HG02943 (cell line): ENCODE results near the gene UMOD.

Source experiments
- ATAC-seq: cut with Tn5 transposase; IDR thresholded peaks from one replicate; pipeline ENCODE4 v1.9.1; 2021; ENCODE audit warnings: mild to moderate bottlenecking, low read depth, moderate library complexity; ENCODE audit not compliant: unreplicated experiment

UMOD gene

DNA sequence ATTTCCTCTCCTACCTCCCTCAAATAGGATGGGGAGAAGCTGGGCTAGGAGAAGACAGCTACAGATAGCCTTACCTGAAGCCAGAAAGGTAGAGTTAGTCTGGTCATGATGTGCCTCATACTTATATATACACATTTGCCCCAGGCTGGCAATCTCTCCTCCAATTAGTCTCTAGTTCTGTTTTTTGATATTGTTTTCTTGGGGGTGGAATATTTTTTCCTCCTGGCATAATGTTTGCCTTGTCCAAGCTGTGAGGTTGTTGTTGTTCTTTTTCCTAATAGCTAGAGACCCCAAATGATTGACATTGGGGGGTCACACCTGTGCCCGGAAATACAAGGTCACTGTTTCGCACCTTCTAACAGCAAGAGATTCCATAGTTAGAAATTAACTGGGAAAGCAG, at the start of gene UMOD:
Gene UMOD (minus strand): TSS at position 101 of the 400 bp plus-strand sequence. CDS start 1,978 bp downstream, outside the sequence.
- ATAC-seq, result no peak

DNA sequence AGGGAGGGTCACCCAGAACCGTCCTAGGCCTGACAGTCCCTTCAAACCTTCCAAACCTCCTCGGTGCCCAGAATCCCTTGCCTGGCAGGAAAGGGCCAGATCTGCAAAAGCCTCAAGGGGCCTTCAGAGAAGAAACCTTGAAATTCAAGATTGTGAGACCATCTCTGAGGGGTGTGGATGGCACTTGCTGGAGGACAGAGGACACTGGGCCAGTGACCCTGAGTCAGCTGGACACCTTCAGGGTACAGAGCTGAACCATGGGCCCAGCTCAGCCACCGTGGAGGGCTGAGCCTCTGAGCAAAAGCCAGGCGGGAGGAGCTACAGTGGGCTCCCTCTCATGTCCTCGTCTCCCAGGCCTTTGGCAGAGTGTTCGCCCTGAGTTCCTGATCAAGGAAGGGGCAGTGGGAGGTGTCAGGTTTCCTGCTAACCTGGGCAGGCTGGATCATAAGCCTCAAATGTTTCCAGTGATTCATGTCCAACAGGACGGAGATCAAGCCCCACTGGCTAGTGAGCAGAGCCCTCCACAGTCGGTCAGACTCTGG, 49.0 kb upstream of the UMOD start:
- ATAC-seq, result no peak

- ATAC-seq, result no peak
These were observed 48.6 kb upstream of the UMOD start for GRCh38 chr16:20401066-20401465.

DNA sequence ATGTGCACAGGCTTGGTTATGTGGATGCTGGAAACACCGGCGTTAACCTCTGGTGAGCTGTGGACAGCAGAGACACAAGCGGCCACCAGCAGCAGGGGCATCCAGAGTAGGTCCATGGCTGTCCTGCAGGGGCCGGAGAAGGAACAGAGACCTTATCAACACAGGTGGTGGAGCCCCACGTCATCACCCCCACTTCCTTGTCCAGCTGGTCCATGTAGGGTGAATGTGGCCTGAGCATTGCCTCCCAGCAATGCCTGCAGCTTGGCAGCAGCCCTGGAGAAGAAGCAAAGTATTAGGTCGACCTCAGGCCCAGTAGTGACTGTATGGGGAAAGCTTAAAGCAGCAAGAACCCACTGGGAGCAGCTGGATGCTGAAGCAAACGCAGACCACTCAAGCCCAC, 46.7 kb upstream of the UMOD start:
- no peak for ATAC-seq

GRCh38 chr16:20398603-20399002, 46.1 kb upstream of the UMOD start:
- ATAC-seq, result no peak

GRCh38 chr16:20397468-20398074, 45.1 kb upstream of the UMOD start:
- no peak for ATAC-seq

DNA sequence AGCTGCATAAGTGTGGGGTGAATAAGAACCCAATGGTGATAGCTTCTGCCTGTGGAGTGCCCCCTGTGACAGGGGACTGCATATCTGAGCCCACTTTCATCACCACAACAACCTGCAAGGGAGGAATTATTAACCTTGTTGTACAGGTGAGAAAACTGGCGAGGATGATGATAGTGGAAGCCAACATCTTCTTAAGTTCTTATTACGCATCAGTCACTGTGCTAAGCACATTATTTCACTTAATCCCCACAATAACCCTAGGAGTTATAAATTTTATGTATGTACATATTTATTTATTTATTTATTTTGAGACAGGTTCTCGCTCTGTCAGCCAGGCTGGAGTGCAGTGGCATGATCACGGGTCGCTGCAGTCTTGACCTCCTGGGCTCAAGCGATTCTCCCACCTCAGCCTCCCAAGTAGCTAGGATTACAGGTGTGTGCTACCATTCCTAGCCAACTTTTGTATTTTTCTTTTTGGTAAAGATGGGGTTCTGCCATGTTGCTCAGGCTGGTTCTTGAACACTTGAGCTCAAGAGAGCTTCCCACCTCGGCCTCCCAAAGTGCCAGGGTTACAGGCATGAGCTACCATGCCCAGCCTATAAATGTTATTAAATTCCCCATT, 44.4 kb upstream of the UMOD start:
- no peak for ATAC-seq

GRCh38 chr16:20395946-20396345, 43.4 kb upstream of the UMOD start:
- no peak for ATAC-seq

DNA sequence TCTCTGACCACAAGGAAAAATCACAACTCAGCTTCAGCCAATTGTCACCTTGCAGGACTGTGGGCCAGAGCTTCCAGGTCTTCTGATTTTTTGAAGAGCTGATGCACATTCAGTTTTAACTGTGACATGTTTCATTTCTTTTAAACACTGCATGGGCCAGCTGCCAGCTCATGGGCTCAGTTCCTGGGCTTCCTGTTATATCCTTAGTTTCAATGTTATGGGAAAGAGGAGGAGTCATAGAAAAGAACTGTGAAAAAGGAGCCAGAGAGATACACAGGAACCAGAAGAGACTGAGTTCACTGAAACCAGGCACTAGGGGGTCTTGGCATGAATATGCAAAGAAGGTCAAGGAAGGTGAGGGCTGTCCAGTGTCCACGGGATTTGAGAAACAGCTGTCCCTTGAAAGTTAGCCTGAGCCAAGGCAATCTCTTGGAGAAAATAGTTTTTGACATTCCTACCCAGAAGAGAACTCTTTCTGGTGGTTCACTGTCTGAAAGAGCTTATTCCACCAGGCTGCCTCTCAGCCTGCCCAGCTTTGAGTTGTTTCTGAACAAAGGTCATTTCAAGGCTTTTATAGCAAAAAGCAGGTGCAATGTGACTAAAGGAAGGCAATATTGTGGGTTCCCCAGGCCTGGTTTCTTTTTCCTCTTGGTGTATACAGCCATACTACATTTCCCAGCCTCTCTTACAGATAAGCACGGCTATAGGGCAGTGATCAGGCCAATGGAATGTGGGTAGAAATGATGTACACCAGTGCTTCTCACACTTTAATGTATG, 41.5 kb upstream of the UMOD start:
- no peak for ATAC-seq

DNA sequence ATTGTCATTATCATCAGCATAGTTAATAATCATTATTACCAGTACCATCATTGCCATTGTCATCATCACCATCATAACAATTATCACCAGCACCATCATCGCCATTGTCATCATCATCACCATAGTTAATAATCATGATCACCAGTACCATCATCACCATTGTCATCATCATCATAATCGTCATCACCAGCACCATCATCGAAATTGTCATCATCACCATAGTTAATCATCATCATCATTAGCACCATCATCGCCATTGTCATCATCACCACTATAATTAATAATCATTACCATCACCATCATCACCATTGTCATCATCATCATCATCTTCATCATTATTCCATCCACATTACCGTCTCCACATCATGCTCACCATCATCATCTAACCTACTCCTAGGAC, 38.5 kb upstream of the UMOD start:
- no peak for ATAC-seq

- no peak for ATAC-seq
These were observed 36.3 kb upstream of the UMOD start for GRCh38 chr16:20388854-20389253.

GRCh38 chr16:20387978-20388377, 35.5 kb upstream of the UMOD start:
- no peak for ATAC-seq

DNA sequence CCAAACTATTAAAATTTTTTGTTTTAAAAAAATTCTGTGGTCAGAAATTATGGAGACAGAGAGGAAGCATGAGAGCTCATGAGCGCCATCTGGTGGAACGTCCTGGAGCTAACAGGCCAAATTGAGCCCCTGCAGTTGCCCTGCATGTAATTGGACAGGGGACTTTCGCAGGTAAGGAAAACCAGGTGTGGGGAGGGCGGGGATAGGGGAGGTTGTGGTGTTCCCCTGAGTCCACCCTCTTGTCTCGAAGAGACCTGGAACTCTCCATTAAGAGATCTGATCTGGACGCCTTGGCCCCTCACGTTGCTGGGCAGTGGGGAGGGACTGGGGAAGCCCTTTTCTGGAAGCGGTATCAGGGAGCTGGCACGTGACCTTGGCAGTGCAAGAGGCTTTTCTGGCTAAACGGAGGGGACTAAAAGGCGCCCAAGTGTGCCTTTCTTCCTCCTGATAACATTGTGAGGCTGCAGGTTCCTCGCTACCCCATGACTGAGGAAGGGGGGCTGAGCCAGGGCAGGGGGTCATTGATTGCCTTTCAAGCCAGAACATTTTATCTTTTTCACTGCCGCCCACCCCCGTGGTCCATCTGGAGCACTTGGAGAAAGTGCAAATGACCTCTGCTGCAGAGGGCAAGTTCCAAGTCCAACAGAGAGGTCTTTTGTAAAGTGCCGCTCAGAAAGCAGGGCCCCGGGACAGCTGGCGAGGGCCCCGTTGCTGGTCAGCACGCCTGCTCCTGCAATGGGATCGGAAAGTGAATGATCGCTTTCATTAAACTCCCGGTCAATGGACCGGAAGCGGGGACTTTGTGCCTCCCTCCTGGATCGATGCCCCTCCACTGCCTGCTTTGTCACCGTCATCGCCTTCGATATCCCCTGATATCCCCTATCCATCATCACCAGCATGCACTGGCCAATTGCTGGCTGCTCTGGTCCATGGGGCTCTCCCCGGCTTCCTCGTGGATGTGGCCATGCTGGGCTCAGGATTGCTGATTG, 33.6 kb upstream of the UMOD start:
- no peak for ATAC-seq

DNA sequence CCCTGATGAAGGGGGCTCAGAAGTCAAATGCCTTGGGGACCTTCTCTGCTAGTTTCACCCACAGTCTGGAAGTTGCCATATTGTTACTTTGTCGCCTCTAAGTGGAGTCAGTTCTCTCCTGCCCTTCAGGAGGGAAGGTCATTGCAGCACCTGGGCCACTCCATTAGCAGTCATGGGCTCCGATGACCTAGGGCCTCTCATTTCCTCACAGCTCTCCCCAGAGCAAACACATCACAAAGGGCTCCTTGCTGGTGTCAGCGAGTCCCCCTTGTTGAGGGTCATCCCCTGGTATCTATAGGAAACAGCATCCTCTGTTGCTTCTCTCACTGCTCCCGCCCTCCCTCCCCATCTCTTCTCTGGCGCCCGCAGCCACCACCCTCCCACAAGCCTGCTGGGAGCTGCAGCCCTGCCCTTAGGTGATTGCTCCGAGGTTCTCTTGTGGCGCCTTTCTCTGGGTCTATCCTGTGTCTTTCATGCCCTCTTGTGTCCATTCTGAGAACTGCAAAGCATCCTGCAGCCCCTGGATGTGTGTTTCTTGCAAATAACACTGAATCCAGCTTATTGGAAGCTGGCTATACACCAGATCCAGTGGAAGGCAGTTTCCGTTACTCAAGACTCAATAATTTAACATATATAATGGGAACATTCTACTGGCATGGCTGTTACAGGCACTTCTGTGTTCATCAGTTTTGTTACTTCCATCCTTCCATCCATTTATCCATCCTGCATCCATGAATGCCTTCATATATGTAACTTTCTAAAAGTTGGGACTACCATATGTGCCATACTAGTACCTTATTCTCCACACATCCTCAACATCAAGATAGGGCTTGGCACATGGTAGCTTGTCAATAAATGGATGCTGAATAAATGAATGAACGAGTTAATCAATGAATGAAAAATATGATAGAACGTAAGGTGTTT, 30.9 kb upstream of the UMOD start:
- ATAC-seq, result no peak

DNA sequence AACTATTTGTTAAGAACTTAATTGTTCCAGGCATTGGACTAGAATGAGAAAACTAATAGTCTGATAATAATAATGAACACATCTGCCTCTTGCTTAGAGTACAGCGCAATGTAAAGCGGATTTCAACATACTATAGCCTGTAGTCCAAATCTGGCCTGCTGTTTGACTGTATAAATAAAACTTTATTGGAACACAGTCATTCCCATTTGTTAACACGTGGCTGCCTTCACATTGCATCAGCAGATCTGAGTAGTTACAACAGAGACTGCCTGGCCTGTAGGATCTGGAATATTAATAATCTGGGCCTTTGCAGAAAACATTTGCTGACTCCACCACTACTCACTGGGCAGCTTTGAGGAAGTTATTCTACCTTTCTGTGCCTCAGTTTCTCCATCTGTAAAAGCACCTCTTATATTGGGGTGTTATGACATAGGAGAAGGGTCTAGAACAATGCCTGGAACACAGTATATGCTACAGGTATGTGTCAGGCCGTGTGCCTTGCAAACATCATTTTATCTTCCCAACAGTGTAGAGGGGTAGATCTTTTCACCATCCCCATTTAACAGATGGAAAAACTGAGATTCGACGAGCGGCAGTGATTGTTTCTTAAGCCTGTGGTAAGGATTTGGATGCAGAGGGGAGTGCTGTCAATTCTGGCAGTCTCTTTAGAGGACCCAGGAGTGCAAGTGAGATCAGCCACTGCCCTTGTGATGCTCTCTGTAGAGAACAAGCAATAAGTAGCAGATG, 29.9 kb upstream of the UMOD start:
- no peak for ATAC-seq

GRCh38 chr16:20380782-20381181, 28.3 kb upstream of the UMOD start:
- no peak for ATAC-seq

DNA sequence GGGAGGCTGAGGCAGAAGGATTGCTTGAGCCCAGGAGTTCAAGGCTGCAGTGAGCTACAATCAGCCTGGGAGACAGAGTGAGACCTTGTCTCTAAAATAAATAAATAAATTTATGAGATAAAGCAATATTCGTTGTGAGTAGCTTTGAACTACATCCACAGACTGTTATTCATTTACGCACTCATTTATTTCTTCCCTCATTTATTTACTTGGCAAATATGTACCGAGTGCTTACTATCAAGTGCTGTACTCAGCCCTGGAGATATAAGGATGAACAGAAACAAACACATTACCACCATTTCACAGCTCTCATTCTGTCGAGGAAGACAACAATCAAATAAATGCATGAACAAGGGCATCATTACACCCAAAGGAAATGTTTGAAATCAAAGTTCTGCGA, 24.7 kb upstream of the UMOD start:
- ATAC-seq, result no peak

GRCh38 chr16:20372701-20373100, 20.2 kb upstream of the UMOD start:
- ATAC-seq, result no peak
